Spleen (tissue), 11 donors: ENCODE results near the gene NAMPT. TPM values are rescaled to one million over a fixed set of nuclear protein-coding genes. Genes with fewer than 3 reads are reported as not detected.

Experiments used
- DNase-seq: peaks from one replicate; pipeline ENCODE4 v3.0.0-alpha.2; 2020
- H3K27ac ChIP-seq, 8 donors: fragments of 200-600 bp; sonication (generic) in 7 of 8; 1 replicate in 4 of 8; 2 replicates in 4 of 8; pipeline versions ENCODE4 v1.5.0 to v1.8.0; 2016 to 2021; ENCODE audit warnings: inconsistent platforms in 4 of 8, mild to moderate bottlenecking in 4 of 8, moderate library complexity in 1 of 8
- H3K27me3 ChIP-seq, 7 donors: fragments of 200-600 bp; sonication (generic) in 6 of 7; replicated peaks in 1 of 7; 1 replicate in 4 of 7; 2 replicates in 3 of 7; pipeline versions ENCODE4 v1.5.0 to v1.8.0; 2016 to 2021; ENCODE audit warnings: inconsistent platforms in 3 of 7, mild to moderate bottlenecking in 1 of 7
- H3K36me3 ChIP-seq, 6 donors: fragments of 200-600 bp; sonication (generic) in 5 of 6; 1 replicate in 4 of 6; 2 replicates in 2 of 6; pipeline versions ENCODE4 v1.5.0 to v1.8.0; 2016 to 2021; ENCODE audit warnings: inconsistent platforms in 2 of 6
- H3K4me1 ChIP-seq, 6 donors: fragments of 200-600 bp; sonication (generic) in 5 of 6; 1 replicate in 3 of 6; 2 replicates in 3 of 6; pipeline versions ENCODE4 v1.5.0 to v1.8.0; 2016 to 2021; ENCODE audit warnings: inconsistent platforms in 3 of 6
- H3K4me3 ChIP-seq, 8 donors: fragments of 200-600 bp; sonication (generic) in 7 of 8; 1 replicate in 4 of 8; 2 replicates in 4 of 8; pipeline versions ENCODE4 v1.5.0 to v1.8.0; 2016 to 2021; ENCODE audit warnings: inconsistent platforms in 4 of 8, mild to moderate bottlenecking in 4 of 8, moderate library complexity in 2 of 8
- H3K9me3 ChIP-seq, 8 donors: fragments of 200-600 bp; sonication (generic) in 7 of 8; 1 replicate in 4 of 8; 2 replicates in 4 of 8; pipeline versions ENCODE4 v1.5.0 to v1.8.0; 2016 to 2021; ENCODE audit warnings: inconsistent platforms in 4 of 8
- CTCF ChIP-seq, 11 experiments: fragments of 200-600 bp in 7 of 11; fragments of 450-650 bp in 4 of 11; sonication (generic) in 4 of 11; IDR thresholded peaks in 8 of 11; conservative IDR thresholded peaks in 3 of 11; 1 replicate in 7 of 11; 2 replicates in 4 of 11; pipeline versions ENCODE4 v1.4.0 to v1.8.0; 2016 to 2021; ENCODE audit warnings: antibody characterized with exemption in 11 of 11, inconsistent platforms in 4 of 11, mild to moderate bottlenecking in 1 of 11
- POLR2A ChIP-seq, 3 donors: fragments of 450-650 bp; IDR thresholded peaks; one replicate each; pipeline ENCODE4 v1.5.1; 2017; ENCODE audit warnings: antibody characterized with exemption in 3 of 3, mild to moderate bottlenecking in 1 of 3
- POLR2AphosphoS5 ChIP-seq, 3 donors: sonication (generic); formaldehyde crosslinking; IDR thresholded peaks; one replicate each; pipeline ENCODE4 v1.5.1; 2017; ENCODE audit warnings: antibody characterized with exemption in 3 of 3
- WGBS, 5 donors: extraction: QIAGEN DNeasy Blood & Tissue Kit in 3 of 5; methylation state at CpG; one replicate each; pipeline versions ENCODE4 v1.1.5 to v1.1.7; 2013 to 2018; 5-methylcytosine and 5-hydroxymethylcytosine counted together
- intact Hi-C: fragments of 100-400 bp; cut with DNase I; formaldehyde crosslinking; loops from one replicate; pipeline ENCODE4 v1.15.0; 2023; ENCODE audit warnings: low total_unique reads
- polyA plus RNA-seq, 3 donors: library from polyadenylated mRNA; stranded (reverse); fragments of 200-250 nt; gene quantifications; one replicate each; pipeline ENCODE4 v1.2.1, GENCODE V29; 2013
- total RNA-seq, 7 donors: library from RNA; depleted of rRNA in 3 of 7; stranded (reverse); fragments of >200 nt in 3 of 7; fragmentation: NEBNext Ultra II Directional in 4 of 7; extraction: Animal tissue kit (Norgen Biotek cat#: 25700) in 4 of 7; gene quantifications; one replicate each; pipeline versions ENCODE4 v1.1.0 to v1.2.1, GENCODE V29; 2016 to 2021
- donor health status: healthy with polysubstance abuse.
- donor health status: DM: no; HTN: no; CAD: no; lungs with moderate emphysema.
- donor health status: DM: no; HTN: no; CAD: no.
- donor health status: Bipolar disorder and iron deficiency.
- donor health status: healthy.
- donor health status: DM: no; HTN: no; CAD: no.
- donor health status: DM: yes; HTN: yes; CAD: no.

Gene NAMPT
- total and polyA plus RNA-seq, 10 donors, result 24.7 to 1,259 (median 314) TPM

- intact Hi-C loops, result no loop called here
- no peak for TF ChIP-seq POLR2A (IDR thresholded peaks at IDR 0.05)
- TF ChIP-seq CTCF (IDR thresholded peaks at IDR 0.05 in 8 of 11, conservative IDR thresholded peaks at IDR 0.05 in 3 of 11), result no peak
- TF ChIP-seq POLR2AphosphoS5 (IDR thresholded peaks at IDR 0.05), result no peak
- 68 to 89% (median 78%) methylated on average over 2 of the region's 2 CpGs for WGBS, 5 donors
Measured at GRCh38 chr7:106318482-106318881, 33.7 kb upstream of the NAMPT start.

GRCh38 chr7:106317971-106318370, 33.2 kb upstream of the NAMPT start:
- Histone ChIP-seq H3K4me1 (peaks cover 0 to 15% (median 2%) of the 10 kb centered on the region in 6 donors), H3K27ac (no peak overlapping the region), H3K27me3 (peaks cover 0 to 20% (median 0%) of the 10 kb centered on the region in 7 donors), H3K9me3 (no peaks in the 10 kb centered on the region), H3K36me3 (no peaks in the 10 kb centered on the region), H3K4me3 (no peak overlapping the region)
- TF ChIP-seq POLR2AphosphoS5 (IDR thresholded peaks at IDR 0.05), result no peak
- TF ChIP-seq CTCF (IDR thresholded peaks at IDR 0.05 in 8 of 11, conservative IDR thresholded peaks at IDR 0.05 in 3 of 11), result no peak
- no peak for TF ChIP-seq POLR2A (IDR thresholded peaks at IDR 0.05)
- WGBS, 5 donors, result 75 to 88% (median 86%) methylated on average over 5 of the region's 5 CpGs
- intact Hi-C loops, result no loop called here
- no peak for DNase-seq

More at GRCh38 chr7:106318482-106318881, 33.7 kb upstream of the NAMPT start:
- Histone ChIP-seq H3K27me3 (peaks cover 0 to 20% (median 0%) of the 10 kb centered on the region in 7 donors), H3K36me3 (no peaks in the 10 kb centered on the region), H3K4me3 (no peak overlapping the region), H3K4me1 (peaks cover 0 to 12% (median 2%) of the 10 kb centered on the region in 6 donors), H3K27ac (no peak overlapping the region), H3K9me3 (no peaks in the 10 kb centered on the region)
- DNase-seq, result no peak

- no peak for DNase-seq
- Histone ChIP-seq H3K36me3 (no peaks in the 10 kb centered on the region), H3K4me1 (peaks cover 0 to 15% (median 2%) of the 10 kb centered on the region in 6 donors), H3K27me3 (peaks cover 0 to 20% (median 0%) of the 10 kb centered on the region in 7 donors), H3K9me3 (no peaks in the 10 kb centered on the region), H3K27ac (no peak overlapping the region), H3K4me3 (no peak overlapping the region)
- intact Hi-C loops, result no loop called here
- no peak for TF ChIP-seq POLR2A (IDR thresholded peaks at IDR 0.05)
- TF ChIP-seq POLR2AphosphoS5 (IDR thresholded peaks at IDR 0.05), result no peak
- no peak for TF ChIP-seq CTCF (IDR thresholded peaks at IDR 0.05 in 8 of 11, conservative IDR thresholded peaks at IDR 0.05 in 3 of 11)
Measured at GRCh38 chr7:106316947-106317346, 32.2 kb upstream of the NAMPT start.

- TF ChIP-seq POLR2A (IDR thresholded peaks at IDR 0.05) (no peak), POLR2AphosphoS5 (IDR thresholded peaks at IDR 0.05) (no peak), CTCF (IDR thresholded peaks at IDR 0.05 in 8 of 11, conservative IDR thresholded peaks at IDR 0.05 in 3 of 11) (no peak)
- intact Hi-C loops, result no loop called here
- Histone ChIP-seq H3K27me3 (peaks cover 0 to 9% (median 0%) of the 10 kb centered on the region in 7 donors), H3K4me3 (peak overlapping the region in 1 of 8 donors; percentile 54), H3K9me3 (no peaks in the 10 kb centered on the region), H3K36me3 (no peaks in the 10 kb centered on the region), H3K4me1 (peaks cover 0 to 15% (median 2%) of the 10 kb centered on the region in 6 donors), H3K27ac (peak overlapping the region in 7 of 8 donors; percentile 61 to 93 (median 79))
- no peak for DNase-seq
- WGBS, 5 donors, result 91 to 96% (median 94%) methylated on average over 2 of the region's 2 CpGs
Measured at GRCh38 chr7:106314875-106315274, 30.1 kb upstream of the NAMPT start.
